SK-N-SH (cell line): Measurements from ENCODE around the gene PBX3.

Experiments used
- ELF1 ChIP-seq: IDR thresholded peaks from 2 replicates; pipeline ENCODE4 v1.4.0; 2012
- EZH2phosphoT487 ChIP-seq: fragments of 200-600 bp; sonication (generic); IDR thresholded peaks from 2 replicates; pipeline ENCODE4 v1.6.1; 2017; ENCODE audit warnings: low read depth, mixed run types, mild to moderate bottlenecking, antibody characterized with exemption, moderate library complexity, borderline replicate concordance
- MXI1 ChIP-seq: IDR thresholded peaks from 2 replicates; pipeline ENCODE4 v1.6.1; 2012; ENCODE audit warnings: mild to moderate bottlenecking, low read depth, low read length, improper control_type of control experiment
- NFIC ChIP-seq: IDR thresholded peaks from 2 replicates; pipeline ENCODE4 v1.4.0; 2012; ENCODE audit warnings: borderline replicate concordance
- RAD21 ChIP-seq: IDR thresholded peaks from 2 replicates; pipeline ENCODE4 v1.6.1; 2012; ENCODE audit warnings: mild to moderate bottlenecking, low read length
- RFX5 ChIP-seq: IDR thresholded peaks from 2 replicates; pipeline ENCODE4 v1.6.1; 2012; ENCODE audit warnings: mild to moderate bottlenecking, improper control_type of control experiment, low read length
- SMC3 ChIP-seq: IDR thresholded peaks from 2 replicates; pipeline ENCODE4 v1.6.1; 2012; ENCODE audit warnings: low read depth, low read length, improper control_type of control experiment
- TCF12 ChIP-seq: IDR thresholded peaks from 2 replicates; pipeline ENCODE4 v1.4.0; 2012
- TEAD4 ChIP-seq: IDR thresholded peaks from 2 replicates; pipeline ENCODE4 v1.4.0; 2012; ENCODE audit warnings: mild to moderate bottlenecking, borderline replicate concordance; ENCODE audit not compliant: insufficient read depth
- YY1 ChIP-seq: IDR thresholded peaks from 2 replicates; pipeline ENCODE4 v1.4.0; 2012; ENCODE audit warnings: low read depth, mild to moderate bottlenecking
- TF ChIP-seq, protein P1 (sequence below): fragments of 200-600 bp; sonication (generic); IDR thresholded peaks from 2 replicates; pipeline ENCODE4 v1.6.1; 2017; ENCODE audit warnings: antibody characterized with exemption, mild to moderate bottlenecking, moderate library complexity
- TF ChIP-seq, protein P2 (sequence below): IDR thresholded peaks from 2 replicates; pipeline ENCODE4 v1.4.0; 2012; ENCODE audit warnings: low read depth
- TF ChIP-seq, protein P3 (sequence below): IDR thresholded peaks from 2 replicates; pipeline ENCODE4 v1.6.1; 2012; ENCODE audit warnings: mild to moderate bottlenecking, low read depth, low read length, moderate library complexity
- TF ChIP-seq, protein P4 (sequence below): IDR thresholded peaks from 2 replicates; pipeline ENCODE4 v1.4.0; 2012; ENCODE audit warnings: low read depth, borderline replicate concordance

DNA sequence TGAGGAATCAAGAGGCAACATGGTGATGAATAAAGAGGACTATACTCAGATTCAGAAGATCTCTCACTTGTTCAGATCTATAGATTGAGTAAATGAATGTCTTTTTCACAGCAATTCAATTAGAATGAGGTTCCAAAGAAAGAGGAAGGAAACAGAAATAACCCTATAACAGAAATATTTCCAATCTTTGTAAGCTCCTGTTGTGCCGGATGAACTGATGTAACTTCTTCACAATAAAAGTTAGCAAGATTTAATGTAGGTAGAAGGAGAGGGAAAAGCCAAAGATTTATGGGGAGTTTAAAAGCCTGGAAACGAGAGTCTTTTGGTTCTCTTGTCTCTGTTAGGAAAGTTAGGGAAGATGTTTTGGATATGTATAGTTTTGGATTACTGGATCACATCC, 92.1 kb downstream of the PBX3 start:
- TF ChIP-seq, protein P1, sequence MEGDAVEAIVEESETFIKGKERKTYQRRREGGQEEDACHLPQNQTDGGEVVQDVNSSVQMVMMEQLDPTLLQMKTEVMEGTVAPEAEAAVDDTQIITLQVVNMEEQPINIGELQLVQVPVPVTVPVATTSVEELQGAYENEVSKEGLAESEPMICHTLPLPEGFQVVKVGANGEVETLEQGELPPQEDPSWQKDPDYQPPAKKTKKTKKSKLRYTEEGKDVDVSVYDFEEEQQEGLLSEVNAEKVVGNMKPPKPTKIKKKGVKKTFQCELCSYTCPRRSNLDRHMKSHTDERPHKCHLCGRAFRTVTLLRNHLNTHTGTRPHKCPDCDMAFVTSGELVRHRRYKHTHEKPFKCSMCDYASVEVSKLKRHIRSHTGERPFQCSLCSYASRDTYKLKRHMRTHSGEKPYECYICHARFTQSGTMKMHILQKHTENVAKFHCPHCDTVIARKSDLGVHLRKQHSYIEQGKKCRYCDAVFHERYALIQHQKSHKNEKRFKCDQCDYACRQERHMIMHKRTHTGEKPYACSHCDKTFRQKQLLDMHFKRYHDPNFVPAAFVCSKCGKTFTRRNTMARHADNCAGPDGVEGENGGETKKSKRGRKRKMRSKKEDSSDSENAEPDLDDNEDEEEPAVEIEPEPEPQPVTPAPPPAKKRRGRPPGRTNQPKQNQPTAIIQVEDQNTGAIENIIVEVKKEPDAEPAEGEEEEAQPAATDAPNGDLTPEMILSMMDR: no peak
- TF ChIP-seq RFX5 (no peak), MXI1 (no peak), NFIC (no peak), EZH2phosphoT487 (no peak), SMC3 (no peak), ELF1 (no peak), RAD21 (no peak), TCF12 (no peak), TEAD4 (no peak), YY1 (no peak)
- TF ChIP-seq, protein P2, sequence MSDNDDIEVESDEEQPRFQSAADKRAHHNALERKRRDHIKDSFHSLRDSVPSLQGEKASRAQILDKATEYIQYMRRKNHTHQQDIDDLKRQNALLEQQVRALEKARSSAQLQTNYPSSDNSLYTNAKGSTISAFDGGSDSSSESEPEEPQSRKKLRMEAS: no peak
- TF ChIP-seq, protein P3, sequence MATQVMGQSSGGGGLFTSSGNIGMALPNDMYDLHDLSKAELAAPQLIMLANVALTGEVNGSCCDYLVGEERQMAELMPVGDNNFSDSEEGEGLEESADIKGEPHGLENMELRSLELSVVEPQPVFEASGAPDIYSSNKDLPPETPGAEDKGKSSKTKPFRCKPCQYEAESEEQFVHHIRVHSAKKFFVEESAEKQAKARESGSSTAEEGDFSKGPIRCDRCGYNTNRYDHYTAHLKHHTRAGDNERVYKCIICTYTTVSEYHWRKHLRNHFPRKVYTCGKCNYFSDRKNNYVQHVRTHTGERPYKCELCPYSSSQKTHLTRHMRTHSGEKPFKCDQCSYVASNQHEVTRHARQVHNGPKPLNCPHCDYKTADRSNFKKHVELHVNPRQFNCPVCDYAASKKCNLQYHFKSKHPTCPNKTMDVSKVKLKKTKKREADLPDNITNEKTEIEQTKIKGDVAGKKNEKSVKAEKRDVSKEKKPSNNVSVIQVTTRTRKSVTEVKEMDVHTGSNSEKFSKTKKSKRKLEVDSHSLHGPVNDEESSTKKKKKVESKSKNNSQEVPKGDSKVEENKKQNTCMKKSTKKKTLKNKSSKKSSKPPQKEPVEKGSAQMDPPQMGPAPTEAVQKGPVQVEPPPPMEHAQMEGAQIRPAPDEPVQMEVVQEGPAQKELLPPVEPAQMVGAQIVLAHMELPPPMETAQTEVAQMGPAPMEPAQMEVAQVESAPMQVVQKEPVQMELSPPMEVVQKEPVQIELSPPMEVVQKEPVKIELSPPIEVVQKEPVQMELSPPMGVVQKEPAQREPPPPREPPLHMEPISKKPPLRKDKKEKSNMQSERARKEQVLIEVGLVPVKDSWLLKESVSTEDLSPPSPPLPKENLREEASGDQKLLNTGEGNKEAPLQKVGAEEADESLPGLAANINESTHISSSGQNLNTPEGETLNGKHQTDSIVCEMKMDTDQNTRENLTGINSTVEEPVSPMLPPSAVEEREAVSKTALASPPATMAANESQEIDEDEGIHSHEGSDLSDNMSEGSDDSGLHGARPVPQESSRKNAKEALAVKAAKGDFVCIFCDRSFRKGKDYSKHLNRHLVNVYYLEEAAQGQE: no peak
- TF ChIP-seq, protein P4, sequence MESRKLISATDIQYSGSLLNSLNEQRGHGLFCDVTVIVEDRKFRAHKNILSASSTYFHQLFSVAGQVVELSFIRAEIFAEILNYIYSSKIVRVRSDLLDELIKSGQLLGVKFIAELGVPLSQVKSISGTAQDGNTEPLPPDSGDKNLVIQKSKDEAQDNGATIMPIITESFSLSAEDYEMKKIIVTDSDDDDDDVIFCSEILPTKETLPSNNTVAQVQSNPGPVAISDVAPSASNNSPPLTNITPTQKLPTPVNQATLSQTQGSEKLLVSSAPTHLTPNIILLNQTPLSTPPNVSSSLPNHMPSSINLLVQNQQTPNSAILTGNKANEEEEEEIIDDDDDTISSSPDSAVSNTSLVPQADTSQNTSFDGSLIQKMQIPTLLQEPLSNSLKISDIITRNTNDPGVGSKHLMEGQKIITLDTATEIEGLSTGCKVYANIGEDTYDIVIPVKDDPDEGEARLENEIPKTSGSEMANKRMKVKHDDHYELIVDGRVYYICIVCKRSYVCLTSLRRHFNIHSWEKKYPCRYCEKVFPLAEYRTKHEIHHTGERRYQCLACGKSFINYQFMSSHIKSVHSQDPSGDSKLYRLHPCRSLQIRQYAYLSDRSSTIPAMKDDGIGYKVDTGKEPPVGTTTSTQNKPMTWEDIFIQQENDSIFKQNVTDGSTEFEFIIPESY: no peak
